ENCODE results near the gene ACTL6B. TPM values are rescaled to one million over a fixed set of nuclear protein-coding genes. Genes with fewer than 3 reads are reported as not detected.
A peak's percentile ranks its signal among the peaks of the same experiment; 100 is the strongest.

ACTL6B gene
- total RNA-seq, 1 experiment from 2014 or later: 1.3 TPM

GRCh38 chr7:100680576-100681271 is 24.5 kb upstream of the ACTL6B start:
- Mint-ChIP-seq H3K27ac (no peak overlapping the region), H3K4me3 (no peak overlapping the region), H3K4me1 (peaks cover 11% of the 10 kb centered on the region), H3K9me3 (no peaks in the 10 kb centered on the region), H3K27me3 (ENCODE audit: low read depth) (no peaks in the 10 kb centered on the region), H3K36me3 (peaks cover 24% of the 10 kb centered on the region)
- no peak for TF ChIP-seq E2F5 (CRISPR knock-in tag; IDR thresholded peaks at IDR 0.05)
- TF ChIP-seq FOXP1 (CRISPR knock-in tag; IDR thresholded peaks at IDR 0.05; ENCODE audit: borderline replicate concordance): 0 out of 2 replicates have a peak, but pooled peaks have one; percentile 14
- no peak for TF ChIP-seq SMAD4 (CRISPR knock-in tag; IDR thresholded peaks at IDR 0.05)
- TF ChIP-seq E2F1 (CRISPR knock-in tag; IDR thresholded peaks at IDR 0.05): no peak
- ChIA-PET POLR2A (interaction anchor here (0.7 to 1.4 kb wide), 5 partner anchors 24 to 68 kb away, joined by 3 to 10 read pairs (median 5); partner anchors contain the start of gene MOSPD3), CTCF (interaction anchor here (0.6 to 2.9 kb wide), 10 partner anchors 11 to 172 kb away, joined by 3 to 15 read pairs (median 4); partner anchors contain the start of genes MOSPD3 and SLC12A9)
- DNase-seq (ENCODE audit: low spot score) (no peak), ATAC-seq (no peak)

GRCh38 chr7:100679927-100680575 is 23.8 kb upstream of the ACTL6B start:
- H3K36me3 Mint-ChIP-seq: peaks cover 18% of the 10 kb centered on the region
- no peak for DNase-seq (ENCODE audit: low spot score)
- TF ChIP-seq ZMAT4 (CRISPR knock-in tag; IDR thresholded peaks at IDR 0.05) (no peak), PREB (CRISPR knock-in tag; IDR thresholded peaks at IDR 0.05; ENCODE audit: borderline replicate concordance) (no peak), IRF1 (CRISPR knock-in tag; IDR thresholded peaks at IDR 0.05) (no peak)
- no peak overlapping the region for H3K4me3 Mint-ChIP-seq
- CTCF ChIA-PET: interaction anchor here (0.6 to 2.9 kb wide), 12 partner anchors 12 to 172 kb away, joined by 3 to 15 read pairs (median 4); partner anchors contain the start of genes MOSPD3, POP7 and SLC12A9
- peaks cover 11% of the 10 kb centered on the region for H3K4me1 Mint-ChIP-seq
- H3K9me3 Mint-ChIP-seq: no peaks in the 10 kb centered on the region
- peak overlapping the region; percentile 62; the same call in 1 of the 2 replicates for H3K27ac Mint-ChIP-seq
- H3K27me3 Mint-ChIP-seq (ENCODE audit: low read depth): no peaks in the 10 kb centered on the region
- ATAC-seq: no peak
- POLR2A ChIA-PET: interaction anchor here (0.7 to 2.0 kb wide), 6 partner anchors 23 to 67 kb away, joined by 3 to 10 read pairs (median 6); partner anchors contain the start of genes MOSPD3 and POP7

GRCh38 chr7:100679129-100679926 is 23.1 kb upstream of the ACTL6B start:
- no peak overlapping the region for H3K4me3 Mint-ChIP-seq
- ATAC-seq (no peak), DNase-seq (ENCODE audit: low spot score) (no peak)
- peaks cover 18% of the 10 kb centered on the region for H3K36me3 Mint-ChIP-seq
- H3K9me3 Mint-ChIP-seq: no peaks in the 10 kb centered on the region
- POLR2A ChIA-PET: interaction anchor here (1.1 to 2.0 kb wide), 3 partner anchors 26 to 67 kb away, joined by 3 to 9 read pairs (median 3); partner anchors contain the start of genes MOSPD3 and POP7
- TF ChIP-seq HMGXB4 (CRISPR knock-in tag; IDR thresholded peaks at IDR 0.05): no peak
- TF ChIP-seq MXD4 (CRISPR knock-in tag; IDR thresholded peaks at IDR 0.05; ENCODE audit: borderline replicate concordance): no peak
- no peak for TF ChIP-seq EMX1 (CRISPR knock-in tag; IDR thresholded peaks at IDR 0.05)
- TF ChIP-seq IRF2 (CRISPR knock-in tag; IDR thresholded peaks at IDR 0.05; ENCODE audit: borderline replicate concordance, low read depth): no peak
- TF ChIP-seq USF1 (CRISPR knock-in tag; IDR thresholded peaks at IDR 0.05): no peak
- no peak for TF ChIP-seq TCF7 (CRISPR knock-in tag; IDR thresholded peaks at IDR 0.05; ENCODE audit: low read depth)
- no peak for TF ChIP-seq E2F4 (CRISPR knock-in tag; IDR thresholded peaks at IDR 0.05; ENCODE audit: borderline replicate concordance, low read depth)
- no peak for TF ChIP-seq MYBL2 (CRISPR knock-in tag; IDR thresholded peaks at IDR 0.05)
- H3K4me1 Mint-ChIP-seq: peaks cover 11% of the 10 kb centered on the region
- peak overlapping the region; percentile 91 for H3K27ac Mint-ChIP-seq
- CTCF ChIA-PET: interaction anchor here (0.8 to 2.9 kb wide), 8 partner anchors 11 to 67 kb away, joined by 3 to 15 read pairs (median 5); partner anchors contain the start of genes MOSPD3 and POP7
- no peaks in the 10 kb centered on the region for H3K27me3 Mint-ChIP-seq (ENCODE audit: low read depth)
